NCI-H345 treated with DMSO at 0.1 percent for 48 hours (cell line): ENCODE measurements around the gene WNT3A.
A peak's percentile ranks its signal among the peaks of the same experiment; 100 is the strongest.

ENCODE experiments used
- DNase-seq: peaks from one replicate; lab custom pipeline; 2025; ENCODE audit not compliant: unreplicated experiment; lab: John Stamatoyannopoulos, UW

WNT3A gene

DNA sequence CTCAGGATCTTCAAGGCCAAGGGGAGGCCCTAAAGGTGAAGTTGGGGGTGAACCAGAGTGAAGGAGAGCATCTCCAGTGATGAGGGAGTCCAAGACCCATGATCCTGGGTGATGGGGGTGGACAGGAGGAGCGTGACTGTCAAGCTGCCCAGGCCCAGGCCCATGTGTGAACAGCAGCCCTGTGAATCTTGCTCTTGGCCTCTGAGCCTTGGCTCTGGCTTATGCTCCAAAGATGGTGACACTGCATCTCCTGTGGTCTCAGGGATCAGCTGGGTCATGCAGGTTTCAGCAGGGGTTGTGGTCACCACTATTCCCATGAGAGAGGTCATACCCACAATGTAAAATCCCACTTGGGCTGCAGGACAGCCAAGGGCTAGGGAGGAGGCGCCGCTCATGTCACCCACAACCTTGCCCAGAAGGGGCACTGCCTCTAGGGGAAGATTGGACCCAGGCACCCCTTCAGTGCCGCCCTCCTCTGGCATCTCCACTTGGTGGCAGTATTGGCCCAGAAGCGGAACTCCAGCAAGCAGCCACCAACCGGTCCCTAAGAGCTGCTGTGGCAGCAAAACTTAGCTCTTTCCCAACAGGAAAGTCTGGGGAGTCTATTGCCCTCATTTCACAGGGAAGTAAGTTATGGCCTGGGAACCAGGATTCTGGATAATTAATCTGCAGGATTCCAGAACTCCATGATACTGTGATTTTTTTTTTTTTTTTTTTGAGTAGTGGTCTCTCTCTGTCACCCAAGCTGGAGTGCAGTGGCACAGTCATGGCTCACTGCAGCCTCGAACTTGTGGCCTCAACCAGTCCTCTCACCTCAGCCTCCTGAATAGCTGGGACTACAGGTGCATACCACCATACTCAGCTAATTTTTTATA, 7.5 kb upstream of the WNT3A start:
- peak; percentile 58 for DNase-seq

DNA sequence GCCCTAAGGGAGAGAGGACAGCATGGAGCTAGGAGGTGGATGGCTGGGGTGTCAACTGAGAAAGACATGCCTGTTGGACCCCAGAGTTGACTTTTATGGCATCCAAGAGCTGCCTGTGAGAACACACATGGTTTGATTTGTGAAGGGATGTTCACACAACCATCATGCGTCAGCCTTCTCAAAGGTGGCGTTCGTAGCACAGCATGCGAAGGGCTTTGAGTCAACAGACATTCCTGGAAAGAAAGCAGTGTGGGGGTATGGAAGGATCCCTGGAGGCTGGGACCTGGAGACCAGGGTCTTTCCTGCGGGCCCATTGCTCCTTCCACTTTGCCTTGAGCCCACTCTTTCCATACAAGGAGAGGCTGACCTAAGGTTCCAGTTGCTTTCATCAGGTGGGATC, 6.4 kb upstream of the WNT3A start:
- no peak for DNase-seq

DNA sequence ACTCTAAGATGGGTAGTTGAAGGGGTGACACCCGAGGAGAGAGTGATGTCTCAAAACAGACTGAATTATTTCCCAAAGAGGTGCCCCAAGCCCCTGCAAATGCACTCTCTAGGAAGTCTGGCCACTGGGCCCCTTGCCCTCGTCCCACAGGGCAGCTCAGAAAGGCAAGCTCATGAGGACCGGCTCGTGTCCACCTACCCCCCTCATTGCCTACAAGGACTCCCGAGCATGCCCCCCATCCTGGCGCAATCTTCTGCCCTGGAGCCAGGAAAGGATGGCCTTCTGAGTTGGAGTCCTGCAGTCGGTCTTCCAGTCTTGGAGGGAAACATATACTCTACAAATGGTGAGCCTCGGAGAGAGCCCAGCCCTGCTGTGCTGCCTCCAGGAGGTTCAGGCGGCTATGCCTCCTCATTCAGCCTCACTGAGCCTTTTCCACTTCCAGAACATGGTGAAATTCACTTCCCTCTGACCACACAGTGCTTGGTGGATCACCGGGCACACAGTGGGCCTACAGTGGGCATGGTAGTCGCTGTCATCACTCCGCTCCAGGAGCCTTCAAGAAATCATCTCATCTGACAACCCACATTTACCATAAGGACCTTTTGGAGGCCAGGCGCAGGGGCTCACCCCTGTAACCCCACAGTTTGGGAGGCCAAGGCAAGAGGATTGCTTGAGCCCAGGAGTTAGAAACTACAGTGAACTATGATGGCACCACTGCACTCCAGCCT, 5.8 kb upstream of the WNT3A start:
- no peak for DNase-seq

DNA sequence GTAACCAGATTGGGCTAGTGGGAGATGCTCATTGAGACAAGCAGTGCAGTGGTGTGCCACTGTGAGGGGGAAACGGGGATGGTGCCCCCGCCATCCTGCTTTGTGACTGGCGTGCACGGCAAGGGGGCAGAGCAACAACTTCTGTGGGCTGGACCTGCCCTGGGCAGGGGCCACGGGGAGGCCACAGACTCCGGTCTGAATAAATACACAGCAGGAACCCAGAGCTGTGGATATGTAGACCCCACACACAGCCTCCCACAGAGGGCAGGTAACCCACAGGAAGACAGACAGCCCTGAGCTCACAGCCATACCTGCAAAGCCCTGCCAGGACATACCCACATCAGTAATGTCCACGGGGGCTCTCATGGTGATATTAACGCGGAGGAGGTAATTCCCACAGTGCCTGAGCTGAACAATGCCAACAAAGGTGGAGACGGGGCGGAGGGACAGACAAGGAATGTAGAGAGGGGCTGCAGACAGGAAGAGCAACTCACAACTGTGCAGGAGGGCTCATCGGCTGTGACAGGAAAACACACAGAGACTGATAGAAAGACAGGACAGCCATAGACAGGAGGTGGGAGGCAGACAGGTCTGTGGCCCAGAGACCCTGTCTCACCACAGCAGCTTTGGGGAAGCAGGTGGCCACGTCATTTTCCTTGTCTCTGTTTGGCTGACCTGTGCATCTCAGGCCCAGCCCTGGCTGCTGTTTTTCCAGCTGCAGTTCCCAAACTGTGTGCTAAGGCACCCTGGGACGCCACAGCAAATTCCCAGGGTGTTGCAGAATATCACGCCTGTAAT, 4.9 kb upstream of the WNT3A start:
- no peak for DNase-seq

DNA sequence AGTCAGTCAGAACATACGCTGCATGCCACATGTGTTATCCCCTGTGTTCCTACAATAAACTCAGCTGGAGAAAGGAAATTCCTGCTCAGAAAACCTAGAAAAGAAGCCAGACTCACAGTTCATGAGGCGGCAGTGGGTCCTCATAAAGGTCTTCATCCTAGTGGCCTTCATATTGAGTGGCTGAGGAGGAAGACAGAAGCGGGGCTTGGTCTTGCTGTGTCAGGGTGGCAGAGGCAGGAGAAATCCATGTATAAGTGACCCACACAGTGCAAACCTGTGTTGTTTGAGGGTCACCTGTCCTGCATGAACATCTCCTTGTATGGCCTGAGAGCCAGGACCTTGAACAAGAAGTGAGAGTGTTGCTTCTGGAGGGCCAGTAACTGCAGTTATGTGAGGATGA, 4.0 kb upstream of the WNT3A start:
- DNase-seq, result no peak

DNA sequence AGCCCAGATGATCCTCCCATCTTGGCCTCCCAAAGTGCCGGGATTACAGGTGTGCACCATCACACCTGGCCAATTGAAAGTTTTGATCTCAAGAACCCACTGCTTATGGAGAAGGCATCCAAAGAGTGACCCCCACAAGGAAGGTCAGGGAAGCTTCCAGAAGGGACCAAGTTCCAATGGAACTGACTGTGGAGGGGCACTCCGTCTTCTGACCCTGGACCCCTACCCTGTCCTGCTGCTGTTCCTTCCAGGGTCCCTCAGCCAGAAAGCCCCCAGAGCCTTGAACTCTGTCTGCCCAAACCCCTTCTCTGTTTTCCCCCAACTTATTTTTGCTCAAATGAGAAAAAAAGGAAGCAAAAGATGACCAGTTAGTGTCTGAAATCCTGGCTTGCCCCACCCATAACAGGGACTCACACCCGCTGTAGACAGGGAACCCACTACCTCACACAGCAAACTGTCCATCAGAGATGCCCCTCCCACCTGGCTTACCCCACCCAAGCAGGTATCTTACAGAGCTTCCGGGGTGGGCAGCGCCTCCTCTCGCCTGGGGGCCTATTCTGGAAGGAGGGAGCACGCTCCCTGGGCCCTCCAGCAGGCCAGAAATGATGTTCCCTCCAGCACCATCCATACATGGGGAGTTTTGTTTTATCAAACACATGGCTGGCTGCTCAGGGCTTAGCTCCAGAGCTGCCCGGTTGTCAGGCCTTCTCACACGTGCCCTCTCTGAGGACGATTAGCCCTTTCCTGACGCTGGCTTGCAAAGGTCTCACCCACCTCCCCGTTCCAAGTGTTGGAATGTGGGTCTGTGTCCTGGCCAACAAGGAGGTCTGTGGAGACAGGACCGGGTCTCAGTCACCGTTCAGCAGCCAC, 3.1 kb upstream of the WNT3A start:
- DNase-seq, result no peak

DNA sequence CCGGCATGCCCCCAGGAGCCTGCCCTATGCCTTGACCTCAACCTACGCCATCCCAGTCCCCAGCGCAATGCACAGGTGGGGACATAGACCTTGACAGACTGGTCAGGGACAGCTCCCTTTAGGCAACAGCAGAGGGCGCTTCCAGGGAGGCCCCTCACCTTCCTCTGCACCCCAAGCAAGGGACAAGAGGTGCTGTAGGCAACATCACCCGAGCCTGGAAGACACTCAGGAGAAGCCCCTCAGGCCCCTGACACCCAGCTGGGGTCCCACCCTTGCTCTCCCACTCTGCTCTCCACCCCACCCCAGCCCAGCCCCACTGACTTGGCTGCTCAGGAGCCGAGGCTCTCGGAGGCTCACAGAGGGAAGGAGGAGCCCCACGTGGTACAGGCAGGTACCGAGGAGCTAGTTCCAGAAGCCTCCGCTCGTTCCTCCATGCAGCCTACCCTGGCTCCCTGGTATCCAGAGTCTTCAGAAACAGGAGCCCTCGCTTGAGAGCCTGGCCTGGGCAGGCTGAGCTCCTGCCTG, 2.4 kb upstream of the WNT3A start:
- no peak for DNase-seq

DNA sequence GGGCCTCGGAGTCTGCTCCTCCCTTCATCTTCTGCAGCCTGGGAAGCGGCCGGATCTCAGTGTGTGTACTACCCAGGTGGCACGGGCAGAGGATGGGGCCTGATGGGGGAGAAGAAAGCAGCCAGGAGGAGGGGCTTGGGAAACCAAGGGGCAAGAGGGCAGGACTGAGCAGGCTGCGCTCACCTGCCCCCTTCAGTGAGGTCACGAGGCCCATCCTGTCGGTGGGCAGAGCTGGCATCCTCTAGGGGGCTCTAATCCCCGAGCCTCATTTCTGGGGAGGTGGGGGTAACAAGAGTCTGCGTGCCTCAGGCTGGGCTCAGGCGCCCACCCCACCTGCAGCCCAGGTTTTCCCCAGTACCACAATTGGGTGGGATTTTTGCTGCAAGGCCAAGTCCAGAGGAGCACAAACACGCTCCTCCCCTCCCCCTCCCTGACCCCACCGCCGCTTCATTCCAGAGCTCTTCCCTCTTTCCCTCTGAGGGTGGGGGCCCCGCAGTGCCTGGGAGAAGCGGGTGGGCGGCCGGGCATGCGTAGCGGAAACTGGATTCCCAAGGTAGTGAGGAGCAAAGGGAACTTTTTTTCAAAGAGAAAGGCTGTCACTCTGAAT, 1.8 kb upstream of the WNT3A start:
- DNase-seq, result no peak

DNA sequence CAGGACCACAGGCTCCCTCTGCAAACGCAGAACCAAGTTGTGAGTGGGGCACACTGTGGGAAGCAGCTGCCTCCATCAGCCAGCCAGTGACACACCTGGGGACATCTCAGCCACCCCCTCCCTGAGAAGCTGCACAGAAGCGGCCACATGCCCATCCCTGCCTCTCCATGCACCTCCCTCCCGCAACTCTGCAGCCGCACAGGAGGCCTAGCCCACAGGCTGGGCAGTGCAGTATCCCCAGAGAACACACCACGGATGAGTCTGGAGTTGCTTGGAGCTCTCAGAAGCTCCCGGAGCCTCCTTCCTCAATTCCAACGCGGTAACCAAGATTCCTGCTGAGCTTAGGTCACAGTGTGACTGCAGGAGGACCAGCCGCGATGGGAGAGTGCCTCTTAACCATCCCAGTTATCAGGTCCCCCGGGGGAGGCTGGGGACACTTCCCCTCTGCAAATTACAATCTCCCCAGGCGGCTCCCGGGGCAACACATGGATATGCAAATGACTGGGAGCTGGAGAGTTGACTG, 1.2 kb upstream of the WNT3A start:
- no peak for DNase-seq

DNA sequence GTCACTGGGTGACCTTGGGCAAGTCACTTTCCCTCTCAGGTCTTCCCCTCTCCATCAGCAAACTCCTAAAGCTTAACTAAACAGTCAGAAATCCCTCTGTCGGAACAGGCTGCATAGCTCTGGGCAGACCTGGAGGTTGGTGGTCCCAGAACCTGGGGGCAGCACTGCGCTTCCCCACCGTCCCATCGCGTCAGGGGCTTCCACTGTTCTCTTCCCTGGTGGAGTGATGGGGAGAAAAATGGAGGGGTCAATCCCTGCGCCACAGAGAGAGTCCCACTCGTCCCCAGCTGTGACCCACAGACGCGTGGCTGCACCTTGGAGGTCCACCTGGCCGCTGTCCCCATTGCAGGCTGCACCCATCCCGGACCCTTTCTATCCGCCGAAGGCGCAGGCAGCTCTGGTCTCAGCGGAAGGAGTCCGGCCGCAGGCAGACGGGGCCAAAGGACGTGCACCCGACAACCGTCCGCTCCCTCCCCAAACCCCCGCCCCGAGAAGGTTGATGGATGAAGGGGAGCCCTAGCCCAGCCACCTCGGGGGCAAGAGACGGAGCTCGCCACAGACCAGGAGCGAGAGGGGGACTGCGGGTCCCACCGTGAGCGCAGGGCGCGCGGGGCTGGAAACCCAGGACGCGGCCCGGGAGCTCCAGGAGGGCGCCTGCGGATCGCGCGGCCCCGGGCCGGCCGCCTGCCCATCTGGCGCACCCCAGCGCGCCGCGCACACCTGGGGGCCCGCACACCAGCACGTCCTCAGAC, 588 bp upstream of the WNT3A start:
- no peak for DNase-seq

DNA sequence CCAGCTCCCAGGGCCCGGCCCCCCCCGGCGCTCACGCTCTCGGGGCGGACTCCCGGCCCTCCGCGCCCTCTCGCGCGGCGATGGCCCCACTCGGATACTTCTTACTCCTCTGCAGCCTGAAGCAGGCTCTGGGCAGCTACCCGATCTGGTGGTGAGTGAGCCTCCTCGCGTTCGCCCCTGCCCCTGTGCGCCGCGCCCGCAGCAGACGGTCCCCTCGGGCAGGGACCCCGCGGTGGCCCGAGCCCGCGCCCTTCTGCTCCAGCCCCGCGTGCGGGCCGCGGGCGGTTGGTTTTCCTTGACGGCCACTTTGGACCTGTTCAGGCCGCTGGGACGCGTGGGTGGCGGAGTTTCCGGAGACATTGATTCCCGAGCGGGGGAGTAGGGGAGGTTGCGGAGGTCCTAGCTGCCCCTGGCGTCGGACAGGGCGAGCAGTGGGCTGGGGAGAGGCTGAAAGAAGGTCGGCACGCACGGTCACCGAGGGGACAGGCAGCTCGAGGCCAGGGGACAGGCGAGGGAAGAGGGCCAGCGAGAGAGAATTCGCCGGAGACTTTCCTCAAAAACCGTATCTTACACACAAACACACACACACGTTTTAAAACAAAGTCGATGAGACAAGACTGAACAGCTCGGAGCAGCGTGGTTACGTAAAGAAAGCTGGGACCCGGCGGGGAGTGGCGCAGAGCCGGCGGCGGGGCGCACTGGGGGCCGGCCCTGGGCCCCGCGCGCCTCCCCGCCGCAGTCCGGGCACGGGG, 427 bp downstream of the WNT3A start:
- no peak for DNase-seq

DNA sequence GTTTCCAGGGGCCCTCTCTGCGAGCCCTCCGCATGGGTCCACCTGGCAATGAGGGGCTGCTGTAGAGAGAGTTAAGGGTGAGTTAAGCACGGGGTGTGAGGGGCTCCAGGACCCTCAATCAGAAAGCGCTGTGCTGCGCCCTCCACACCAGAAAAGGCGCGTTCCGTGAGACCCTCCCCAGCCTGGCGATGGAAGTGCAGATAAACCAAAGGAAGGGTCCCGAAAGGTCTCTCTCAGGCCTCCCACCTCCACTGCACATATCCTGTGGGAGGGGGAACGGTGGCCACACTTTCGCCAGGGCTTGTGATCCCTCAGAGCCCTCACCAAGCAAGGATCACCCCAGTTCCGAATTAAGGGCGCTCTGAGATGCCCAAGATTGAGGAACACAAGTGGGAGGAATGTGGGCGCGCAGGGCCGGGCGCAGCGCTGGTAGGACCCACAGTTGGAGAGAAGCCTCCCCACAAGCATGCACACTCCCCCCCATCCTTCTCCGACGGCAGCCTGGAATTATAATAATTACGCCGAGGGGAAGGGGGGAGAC, 1.1 kb downstream of the WNT3A start:
- no peak for DNase-seq

DNA sequence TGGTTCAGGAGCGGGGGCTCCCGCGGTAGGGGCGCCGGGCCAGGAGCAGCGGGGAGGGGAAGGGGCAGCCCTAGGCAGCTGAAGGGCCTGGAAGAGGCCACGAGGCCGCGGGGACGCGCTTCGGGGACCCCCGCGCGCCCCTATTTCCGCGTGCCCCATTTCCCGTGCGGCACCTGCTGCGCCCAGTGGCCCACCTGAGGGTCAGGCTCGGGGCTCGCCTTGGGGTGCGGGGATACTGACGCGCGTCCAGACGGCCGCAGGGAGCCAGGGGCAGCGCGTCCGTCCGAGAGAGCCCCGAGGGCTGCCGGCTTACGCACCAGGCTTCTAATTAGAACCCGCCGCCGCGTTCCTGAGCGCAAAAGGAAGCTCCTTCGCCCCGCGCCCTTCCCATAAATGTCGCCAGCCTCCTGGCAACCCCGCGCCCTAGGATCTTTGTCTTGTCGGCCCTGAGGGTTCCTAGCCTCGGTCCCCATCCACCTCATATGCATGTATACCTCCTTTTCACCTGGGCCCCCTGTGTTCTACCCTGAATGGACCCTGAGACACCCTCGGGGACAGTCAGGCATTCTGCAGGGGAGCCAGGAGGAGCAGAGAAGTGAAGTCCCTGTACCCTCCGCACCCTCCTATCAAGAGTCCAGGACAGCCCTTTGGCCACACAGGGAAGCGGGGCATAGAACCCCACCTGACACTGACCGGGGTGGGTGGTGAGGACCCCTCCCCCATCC, 1.8 kb downstream of the WNT3A start:
- no peak for DNase-seq

DNA sequence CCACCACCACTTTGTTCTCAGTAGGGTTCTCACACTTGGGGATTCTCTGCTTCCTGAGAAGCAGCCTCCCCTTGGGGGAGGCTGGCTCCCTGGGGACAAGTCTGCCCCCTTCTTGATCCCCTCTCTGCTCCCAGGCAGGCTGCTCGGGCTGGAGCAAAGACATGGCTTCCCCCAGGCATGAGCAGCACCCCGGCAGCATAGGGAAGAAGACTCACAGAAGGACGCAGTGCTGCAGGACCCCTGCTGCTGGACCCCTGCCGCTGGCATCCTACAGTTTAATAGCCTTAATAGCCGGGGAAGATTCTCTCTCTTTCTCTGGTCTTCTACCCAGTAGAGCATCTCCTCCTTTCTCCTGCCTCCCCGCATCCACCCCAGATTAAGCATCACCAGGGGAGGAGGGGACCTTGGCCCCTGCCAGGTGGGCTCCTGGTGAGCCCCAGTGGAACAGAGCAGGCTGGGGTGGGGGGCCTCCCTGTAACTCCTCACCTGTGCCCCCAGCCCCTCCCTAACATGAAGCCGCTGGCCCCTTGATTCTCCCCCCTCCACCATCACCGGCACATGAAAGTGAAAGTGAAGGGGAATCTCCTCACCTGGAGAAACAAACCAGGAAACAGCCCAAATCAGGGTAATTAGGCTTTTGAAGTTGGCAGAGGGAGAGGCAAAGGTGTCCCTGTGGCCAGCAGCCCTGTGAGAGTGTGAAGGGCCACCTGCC, 2.5 kb downstream of the WNT3A start:
- DNase-seq, result no peak

DNA sequence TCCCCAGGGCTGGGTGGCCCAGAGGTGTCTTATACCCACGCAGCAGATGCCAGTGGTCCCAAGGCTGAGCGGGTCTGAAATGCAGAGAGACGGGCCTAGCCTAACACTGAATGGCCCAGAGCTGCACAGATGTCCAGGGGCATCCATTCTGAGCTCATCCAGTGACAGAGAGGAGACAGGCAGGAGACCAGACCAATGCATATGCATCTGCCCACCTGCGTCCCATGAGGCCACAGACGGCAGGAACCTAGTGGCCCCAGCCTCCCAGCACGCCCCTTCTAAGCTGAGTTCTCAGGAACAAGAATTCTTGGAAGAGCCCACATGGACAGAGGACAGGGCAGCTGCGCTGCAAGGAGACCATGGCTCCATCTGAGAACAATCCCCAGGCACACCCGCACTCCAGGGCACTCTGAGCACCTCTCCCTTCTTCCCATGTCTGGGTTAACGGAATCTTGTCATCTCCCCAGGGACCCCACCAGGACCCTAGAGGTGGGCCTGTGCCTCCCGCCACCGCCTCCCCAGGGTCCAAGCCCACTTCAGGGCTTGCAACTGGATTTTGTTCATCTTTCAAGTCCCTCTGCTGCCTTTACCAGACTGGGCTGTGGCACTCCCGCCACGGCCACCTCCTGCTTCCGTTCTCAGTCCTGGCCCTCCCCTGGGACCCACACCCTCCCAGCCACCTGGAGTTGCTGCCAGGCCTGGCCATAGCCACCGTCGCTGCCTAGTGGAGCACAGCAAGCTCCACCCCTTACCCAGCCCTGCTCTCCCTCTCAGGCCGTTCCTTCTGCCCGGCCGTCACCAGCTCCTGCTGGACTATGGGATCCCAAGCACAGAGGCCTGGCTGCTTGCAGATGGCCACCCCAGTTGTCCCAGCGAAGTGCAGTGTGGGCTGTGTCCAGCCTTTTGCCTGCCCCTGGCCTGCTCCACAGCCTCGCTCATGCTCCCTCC, 3.3 kb downstream of the WNT3A start:
- no peak for DNase-seq

DNA sequence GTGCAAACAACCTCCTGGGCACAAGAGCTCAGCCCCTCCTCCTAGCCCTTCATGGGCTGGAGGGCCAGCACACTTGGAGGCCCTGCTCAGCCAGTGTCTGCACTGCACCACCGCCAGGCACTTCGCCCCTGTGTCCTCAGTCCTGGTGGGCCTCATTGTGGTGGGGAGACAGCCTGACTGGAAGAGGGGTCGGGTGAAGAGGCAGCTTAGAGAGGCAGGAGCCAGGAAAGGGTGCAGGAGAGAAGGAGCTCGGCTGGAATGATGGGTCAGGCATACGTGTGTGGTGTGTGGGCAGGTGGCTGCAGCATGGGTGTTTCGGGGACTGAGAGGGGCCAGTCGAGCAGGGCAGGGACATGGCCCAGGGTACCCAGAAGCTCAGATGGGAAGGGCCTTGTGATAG, 4.1 kb downstream of the WNT3A start:
- no peak for DNase-seq
